GM18868 (cell line): Measurements from ENCODE around the gene NEGR1.

Experiments
- ATAC-seq: cut with Tn5 transposase; IDR thresholded peaks from one replicate; pipeline ENCODE4 v1.9.1; 2021; ENCODE audit warnings: mild to moderate bottlenecking, moderate library complexity; ENCODE audit not compliant: unreplicated experiment

NEGR1 gene

DNA sequence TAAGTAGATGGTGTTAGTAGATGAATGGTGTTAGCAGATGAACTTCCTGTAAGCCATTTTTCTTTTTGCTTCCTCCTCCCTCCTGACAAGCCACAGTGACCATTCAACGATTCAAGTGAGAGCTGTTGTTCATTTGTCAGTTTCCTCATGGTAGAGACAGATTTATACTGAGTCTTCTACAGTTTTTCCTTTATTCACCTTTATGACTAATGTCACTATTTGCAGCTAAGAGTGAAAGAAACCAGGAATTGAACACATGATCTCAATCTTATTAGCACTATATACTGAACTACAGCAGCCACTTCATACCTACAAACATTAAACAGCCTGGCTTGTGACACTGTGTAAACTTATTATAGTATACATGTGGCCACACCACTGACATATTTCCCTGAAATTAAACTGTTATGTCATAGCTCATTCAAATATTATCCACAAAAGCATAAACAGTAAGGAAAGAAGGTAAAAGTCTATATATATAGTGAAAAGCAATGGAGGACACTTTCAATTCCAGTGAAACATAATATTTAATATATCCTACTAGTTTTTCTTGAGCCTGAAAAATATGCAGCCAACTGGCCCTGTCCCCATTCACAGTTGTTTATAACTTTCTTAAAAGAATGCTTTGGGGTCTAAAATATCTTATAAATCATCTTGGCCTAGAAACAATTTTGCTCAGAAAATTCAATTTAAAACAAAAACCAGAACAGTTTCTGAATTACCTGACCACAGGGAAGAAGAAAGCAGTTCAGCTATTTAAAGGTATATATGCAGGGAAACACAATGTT lies 634.6 kb downstream of the NEGR1 start:
- no peak for ATAC-seq

DNA sequence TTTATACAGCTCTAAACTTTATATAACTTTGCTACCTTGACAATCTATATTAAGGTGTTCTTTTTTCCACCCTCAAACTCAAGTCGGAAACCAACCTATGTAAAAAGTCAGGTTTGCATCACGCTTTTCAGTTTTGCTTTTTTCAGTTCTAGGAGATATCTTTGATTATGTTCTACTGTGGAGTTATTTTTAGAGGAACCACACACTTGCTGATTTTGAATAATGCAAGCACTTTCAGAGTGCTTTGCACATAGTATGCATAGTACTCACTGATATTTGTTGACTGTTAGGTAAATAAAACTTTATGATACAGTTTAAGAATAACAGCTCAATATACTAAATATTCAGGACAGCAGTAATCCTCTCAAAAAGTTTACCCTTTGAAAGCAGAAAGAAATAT lies 637.3 kb downstream of the NEGR1 start:
- ATAC-seq, result no peak

DNA sequence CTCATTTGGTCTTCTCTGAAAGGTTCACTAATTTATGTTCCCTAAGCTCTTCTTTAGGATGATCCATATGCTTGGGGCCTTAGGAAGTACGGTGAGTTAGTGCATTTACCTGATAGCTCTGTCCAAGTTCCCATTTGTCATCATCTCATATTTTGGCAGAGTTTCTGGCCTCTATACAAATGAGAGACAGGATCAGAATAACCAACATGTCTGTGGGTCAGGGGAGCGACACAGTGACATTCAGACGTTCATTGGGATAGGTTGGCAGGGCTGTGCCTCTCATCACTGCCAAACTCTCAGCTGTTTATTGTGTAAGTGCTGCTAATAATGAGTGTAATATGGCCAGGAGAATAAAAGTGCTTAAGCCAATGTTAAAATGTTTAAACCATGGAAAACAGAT lies 640.4 kb downstream of the NEGR1 start:
- ATAC-seq, result no peak

DNA sequence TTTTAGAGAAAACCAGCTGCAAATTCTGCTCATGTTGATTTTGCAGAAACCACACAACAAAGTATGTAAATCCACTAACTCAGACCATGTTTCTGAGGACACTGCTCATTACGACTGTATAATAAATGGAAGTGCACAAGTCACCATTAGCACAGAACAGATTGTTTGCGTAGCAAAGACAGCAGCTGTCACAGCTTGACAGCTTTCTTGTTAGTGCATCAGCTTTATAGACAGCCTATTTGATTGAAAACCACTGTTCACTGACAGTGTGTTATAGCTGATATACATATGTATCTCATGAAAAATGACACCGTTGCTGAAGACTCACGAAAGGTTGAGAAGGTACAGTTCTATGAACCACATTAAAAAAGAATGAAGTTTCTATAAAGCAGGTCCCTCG lies 641.3 kb downstream of the NEGR1 start:
- ATAC-seq, result no peak

DNA sequence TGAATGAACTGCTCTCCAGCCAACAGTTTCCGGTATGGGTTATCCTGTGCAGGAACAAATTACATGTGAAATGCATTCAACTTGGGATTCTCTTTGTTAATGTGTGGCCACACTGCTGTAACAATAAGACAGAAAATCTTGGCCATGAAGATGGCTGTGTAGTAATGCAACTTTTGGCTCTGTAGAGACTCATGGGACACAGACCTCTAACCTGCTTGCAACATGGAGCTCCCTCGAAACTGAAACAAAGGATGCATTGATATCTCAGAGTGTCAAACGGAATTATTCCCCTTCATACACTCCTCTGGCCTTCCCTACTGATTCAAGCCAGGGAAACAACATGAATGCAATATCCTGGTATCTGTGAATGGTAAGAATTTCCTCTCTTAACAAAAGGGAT lies 642.2 kb downstream of the NEGR1 start:
- ATAC-seq, result no peak

DNA sequence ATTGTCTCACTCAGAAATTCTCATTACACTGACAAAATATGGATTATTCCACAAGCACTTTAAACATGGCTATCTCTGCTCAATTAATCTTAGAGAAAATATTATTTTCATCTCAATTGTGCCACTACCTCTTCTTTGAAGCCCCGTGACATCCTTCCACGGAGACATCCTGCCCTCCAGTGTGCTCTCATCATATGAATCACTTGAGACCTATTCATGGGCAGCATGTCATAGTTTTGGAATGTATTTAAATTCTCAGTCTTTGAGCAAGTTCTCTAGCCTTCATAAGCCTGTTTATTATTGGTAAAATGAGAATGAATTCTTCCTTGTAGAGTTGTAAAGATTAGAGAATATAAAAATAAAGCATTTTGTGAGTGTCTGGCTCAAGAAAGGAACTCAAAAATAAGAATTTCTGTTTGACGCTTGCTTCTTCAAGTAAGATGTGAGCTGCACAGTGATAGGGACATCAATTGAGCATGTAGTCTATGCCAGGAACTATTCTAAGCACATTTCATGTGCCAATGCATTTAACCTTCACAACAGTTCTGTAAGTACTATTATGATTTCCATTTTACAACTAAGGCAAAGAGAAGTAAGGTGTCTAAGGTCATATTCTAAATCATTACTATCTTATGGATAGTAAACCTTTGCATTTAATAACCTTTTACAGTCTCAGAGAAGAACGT lies 644.1 kb downstream of the NEGR1 start:
- ATAC-seq, result no peak

DNA sequence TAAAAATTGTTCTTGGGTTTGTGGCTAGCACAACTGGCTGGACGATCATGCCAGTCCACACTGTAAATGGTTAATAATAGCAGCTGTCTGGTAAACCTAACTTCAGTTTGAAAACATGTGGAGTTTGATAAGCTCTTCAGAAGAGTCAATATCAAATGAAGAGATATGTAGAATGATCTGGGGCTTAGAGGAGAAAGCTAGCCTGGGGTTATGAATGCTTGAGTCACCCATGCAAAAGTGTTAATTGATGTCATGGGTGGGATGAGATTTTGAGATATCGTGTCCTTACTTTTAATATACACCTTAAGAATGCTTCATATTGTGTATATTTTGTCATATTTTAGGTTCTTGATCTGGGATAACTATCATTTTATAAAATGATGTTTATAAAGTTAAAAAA lies 646.8 kb downstream of the NEGR1 start:
- ATAC-seq, result no peak

DNA sequence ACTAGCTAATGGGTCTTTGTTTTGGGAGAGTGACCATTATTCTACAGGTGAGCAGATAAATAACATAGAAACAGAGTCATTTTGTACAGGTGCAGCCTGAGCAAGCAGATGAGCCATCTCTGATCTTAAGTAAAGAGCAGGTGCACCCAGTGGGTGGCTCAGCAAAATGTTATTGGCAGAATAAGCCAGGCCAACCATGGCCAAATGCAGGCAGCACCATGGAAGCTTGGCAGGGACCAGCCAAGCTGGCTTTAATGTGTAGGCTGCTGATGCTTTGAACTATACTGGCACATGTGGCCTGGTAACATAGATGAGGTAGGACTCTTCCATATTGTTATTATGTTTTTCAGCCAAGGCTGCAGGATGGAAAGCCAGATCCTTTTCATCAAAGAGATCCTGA lies 648.2 kb downstream of the NEGR1 start:
- no peak for ATAC-seq

DNA sequence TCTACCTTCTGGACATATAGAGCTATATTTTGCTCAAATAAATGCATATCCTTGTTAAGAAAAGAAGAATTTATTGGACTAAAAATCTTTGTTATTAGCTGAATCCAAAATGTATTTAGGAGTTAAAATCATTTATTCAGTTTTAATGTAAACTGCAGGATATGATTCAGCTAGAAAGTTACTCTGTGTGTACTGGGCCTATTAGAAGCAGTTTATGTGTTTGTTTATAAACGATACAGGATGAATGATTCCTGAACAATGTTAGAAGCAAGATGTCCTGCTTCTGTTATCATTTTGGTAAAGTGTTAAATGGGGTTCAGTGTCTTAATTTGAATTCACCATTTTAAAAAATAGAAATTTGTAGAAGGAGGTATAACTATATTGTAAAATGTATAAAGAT lies 652.3 kb downstream of the NEGR1 start:
- ATAC-seq, result no peak

DNA sequence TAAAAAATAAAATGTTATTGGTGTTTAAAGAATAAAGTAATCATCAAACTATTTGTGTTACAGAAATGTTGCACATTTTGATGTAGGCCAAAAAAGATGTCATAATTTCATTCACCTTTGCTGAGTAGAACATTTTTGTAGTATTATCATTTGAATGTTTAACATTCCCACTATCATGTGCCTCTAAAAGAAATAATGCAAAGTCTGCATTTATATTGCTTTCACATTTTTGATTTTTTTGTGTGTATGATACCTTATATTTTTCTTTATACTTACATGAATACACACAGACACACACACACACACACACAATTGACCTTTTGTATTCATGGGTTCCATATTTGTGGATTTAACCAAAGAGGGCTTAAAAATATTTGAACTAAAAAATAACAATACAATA lies 657.3 kb downstream of the NEGR1 start:
- ATAC-seq, result no peak

DNA sequence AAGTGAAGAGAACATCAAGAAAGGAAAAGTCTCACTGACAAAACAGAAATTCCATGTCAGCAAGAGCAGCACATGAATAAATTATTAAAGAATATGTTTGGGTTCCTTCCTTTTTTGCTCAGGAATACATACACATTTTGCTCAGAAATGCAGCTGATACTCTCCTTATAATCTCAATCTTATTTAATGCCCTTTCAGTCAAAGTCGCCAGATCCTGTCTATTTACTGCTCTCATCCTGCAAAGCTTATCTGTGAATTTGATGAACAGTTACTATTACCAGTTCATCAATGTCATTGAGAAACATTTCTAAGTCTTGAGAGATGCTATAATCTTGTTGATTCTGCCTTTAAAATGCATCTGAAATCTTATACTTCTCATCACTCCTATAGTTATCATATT lies 658.5 kb downstream of the NEGR1 start:
- no peak for ATAC-seq

DNA sequence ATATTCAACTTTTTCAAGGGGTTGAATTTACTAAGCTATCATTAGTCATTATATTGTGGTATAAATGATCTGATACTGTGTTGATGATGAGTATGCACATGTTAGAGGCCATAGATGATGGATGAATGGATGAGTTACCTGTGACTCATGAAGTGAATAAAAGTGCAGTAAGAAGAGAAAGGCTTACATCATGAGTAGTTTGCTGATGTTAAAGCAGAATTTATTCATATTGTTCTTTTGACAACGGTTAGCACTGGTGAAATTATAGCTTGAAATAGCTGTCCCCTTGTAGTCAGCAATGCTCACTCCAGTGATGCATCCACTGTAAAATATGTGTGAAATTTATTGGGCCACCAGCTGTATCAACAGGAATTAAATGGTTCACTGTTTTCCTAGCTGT lies 660.6 kb downstream of the NEGR1 start:
- ATAC-seq, result no peak

DNA sequence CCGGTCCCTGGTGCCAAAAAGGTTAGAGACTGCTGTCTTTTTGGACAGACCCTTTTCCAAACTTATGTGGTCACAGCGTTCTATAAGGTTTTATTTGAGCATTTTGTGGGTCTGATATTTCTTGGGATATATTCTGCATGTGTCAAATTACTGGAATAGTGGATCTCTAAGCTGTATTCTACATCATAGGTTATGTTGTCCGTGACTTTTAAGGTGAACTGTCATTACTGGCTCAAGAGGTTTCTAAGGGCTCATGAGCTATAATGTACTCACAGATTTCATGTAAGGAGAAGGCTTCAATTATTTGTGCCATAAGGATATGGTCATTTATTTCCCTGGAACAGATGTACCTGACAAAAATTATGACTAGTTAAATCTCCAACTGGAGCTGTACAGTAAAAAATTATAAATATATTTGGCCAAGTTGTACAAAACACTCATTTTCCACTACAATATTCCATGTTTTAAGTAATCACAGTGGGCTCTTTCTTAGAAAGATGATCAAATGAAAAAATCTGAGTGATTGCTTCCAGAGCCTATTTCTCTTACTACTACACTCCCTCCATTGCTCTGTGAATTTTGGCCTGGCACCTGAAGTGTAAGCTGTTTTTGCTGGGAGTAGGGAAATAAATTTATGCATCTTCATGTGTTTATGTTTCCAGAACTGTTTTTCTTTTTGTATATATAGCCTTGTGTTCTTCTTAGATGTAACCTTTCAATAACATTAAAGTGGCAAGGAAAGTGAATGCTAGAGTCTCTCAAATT lies 663.4 kb downstream of the NEGR1 start:
- ATAC-seq, result no peak

DNA sequence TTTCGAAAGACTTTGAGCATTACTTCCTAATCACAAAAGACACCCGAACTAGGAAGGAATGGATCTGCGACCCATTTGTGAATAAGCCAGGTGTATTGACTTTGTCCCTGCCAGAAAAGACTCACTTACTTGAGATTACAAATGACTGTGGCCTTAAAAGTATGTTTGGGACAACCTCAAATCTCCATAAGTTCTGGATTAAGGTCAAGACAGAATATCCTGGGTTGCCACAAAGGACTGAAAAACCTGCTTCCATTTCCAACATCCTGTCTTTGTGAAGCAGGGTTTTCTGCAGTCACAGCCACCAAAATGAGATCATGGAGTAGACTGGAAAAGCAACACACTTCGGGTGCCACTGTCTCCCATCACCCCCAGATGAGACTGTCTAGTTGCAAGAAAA lies 664.1 kb downstream of the NEGR1 start:
- no peak for ATAC-seq

DNA sequence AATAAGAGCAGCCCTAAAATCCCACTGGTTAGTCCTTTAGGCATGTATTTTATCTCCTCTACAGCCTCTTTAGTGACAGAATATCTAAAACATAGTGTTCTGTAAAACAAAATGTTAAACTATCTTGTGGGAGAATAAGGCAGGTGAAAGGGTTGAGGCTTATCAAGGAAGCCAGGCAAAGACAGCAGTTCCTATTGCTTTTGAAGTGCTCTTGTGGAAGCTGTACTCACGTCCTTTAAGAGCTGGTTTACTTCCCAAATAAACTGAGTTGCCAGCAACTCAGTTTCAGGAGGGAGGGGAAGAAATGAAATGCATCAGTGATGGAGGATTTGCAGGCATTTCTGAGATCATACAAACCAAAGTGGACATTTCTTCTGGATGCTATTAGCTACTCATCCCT lies 671.9 kb downstream of the NEGR1 start:
- no peak for ATAC-seq

DNA sequence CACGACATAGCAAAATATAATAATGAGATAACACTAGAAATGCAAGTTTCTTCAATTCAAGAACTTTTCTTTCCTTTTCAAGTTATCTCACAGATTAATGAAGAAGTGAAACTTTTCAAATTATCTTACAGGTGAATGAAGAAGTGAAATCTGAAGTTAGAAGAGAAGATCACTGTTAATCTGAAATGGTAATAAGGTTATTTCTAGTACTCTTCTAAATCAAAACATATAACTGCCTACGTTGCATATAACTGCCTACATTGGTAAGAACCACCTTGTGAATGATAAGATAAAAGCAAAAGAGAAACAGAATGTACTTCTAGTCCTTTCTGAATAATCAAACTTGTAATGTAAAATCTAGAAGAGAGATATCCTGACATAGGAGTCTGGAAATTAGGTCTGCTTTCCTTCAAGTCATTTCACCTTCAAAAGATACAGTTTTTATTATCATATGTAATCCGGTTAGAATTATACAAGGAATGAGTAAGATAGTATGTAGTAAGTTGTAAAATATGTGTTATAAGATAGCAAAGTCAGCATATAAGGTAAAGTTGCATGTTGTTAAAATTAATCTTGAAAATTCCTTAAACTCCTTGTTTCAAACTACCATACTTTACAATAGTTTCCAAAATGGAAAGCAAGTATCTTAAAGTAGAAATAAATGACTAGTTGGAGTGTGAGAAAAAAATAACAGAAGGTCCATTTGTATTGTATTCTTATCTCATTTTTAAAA lies 679.1 kb downstream of the NEGR1 start:
- ATAC-seq, result no peak

DNA sequence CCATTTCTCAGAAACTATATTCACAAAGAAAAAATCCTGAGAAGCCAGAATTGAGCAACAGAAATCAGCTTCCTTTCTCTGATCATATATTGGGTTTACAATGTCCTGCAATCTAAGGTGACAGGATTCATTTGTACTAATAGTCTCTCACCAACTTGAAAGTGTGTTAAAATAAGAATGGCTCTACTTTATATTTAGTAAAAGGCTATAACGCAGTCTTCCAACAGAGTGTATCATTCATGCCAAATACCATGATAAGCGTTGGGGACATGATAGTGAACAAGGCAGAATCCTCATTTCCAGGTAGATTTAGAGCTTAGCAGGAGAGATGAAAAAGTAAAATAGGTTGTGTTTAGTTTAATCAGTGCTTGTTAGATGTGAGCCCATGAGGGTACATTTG lies 682.3 kb downstream of the NEGR1 start:
- ATAC-seq, result no peak

DNA sequence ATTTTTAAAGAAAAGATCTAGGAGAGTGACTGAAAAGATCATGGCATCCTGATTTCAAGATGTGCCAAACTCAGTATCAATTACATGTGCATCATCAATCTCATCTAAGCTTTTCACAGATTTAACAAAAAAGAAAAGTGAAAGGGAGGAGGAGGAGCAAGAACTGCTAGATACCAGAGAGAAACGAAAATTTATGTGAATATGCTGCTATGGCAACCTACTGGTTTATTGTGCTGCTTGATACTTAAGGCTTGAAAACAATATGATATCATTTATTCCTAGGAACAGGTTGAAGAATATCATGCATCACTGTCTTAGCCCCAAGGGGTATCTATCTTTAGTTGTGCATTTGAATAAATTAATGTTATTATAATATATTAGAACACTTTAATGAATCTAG lies 683.0 kb downstream of the NEGR1 start:
- no peak for ATAC-seq

DNA sequence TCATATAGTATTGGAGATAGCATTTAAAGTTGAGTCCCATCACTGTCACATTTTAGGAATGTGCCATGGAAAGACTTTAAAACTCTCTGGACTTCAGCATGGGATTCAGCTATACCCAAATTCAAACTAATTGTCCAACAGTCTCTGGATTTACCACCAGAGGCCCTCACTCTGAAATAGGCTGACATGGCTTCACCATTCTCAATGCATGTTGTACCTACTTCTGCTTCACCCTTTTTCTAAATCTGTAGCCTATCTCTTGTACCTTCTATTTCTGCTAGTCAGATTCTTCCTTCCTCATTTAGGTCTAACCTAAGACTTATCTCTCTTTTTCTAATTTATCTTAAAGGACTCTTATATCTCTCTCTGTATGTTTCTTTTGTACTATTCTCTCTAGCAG lies 688.8 kb downstream of the NEGR1 start:
- ATAC-seq, result no peak

DNA sequence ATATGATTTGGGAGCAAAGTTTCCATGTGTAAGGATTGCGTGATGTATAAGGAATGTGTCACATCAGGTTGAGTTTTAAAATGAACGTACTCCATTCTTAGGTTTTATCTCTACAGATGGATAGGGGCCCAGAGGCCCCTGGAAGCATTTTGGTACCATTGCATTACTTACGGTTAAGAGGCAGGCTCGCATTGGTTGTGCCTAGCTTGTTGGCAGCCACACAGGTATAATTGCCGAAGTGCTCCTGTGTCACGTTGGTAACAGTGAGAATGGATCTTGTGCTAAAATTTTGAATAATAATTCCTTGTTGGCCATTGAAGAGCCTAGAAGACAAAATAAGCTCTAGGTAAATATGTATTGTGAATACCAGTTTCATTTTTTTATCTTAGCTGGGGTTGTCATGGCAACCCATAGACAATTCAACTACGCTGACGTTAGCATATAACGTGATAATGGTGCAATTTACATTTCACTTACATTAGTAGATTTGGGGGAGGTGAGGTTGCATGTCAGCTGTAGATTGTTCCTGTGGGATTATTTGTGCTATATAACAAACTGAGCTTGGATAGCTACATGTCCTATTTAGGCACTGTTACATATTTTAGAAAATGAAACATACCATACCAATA lies 689.6 kb downstream of the NEGR1 start:
- ATAC-seq, result no peak

DNA sequence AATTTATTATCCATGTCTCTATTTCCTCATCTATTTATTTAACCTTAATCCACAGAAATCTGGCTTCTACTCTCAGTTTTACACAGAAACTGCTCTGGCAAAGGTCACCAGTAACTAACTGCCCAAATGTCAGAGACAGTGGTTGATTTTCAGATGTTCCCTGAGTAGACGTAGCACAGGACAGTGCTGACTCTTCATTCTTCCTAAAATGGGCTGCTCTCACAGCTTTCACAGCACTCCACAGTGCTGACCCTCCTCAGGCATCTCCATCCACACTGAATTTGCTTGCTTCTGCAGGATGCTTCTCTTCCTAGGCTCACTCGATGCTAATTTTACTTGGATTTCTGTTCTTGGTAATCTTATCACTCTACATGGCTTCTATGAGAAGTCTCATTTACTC lies 693.3 kb downstream of the NEGR1 start:
- no peak for ATAC-seq
